ENCODE results near the gene NIT1.

The NIT1 gene

DNA sequence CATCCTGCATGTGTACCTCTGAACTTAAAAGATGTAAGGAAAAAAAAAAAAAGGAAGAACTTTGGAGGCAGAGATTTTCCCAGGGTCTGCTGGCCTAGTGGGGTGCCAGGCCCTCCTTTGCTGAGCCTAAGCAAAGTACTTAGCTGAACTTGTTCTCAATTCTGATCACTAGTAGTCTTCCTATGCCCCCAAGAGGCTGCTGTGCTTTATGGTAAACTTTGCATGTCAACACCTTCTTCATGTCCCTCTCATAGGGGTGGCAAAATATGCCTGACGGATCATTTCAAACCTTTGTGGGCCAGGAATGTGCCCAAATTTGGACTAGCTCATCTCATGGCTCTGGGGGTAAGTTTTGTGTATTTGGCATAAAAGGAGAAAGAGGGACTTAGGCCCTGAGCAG lies 40.0 kb downstream of the NIT1 start:
- DNase-seq (ENCODE audit: low spot score), result no peak

GRCh38 chr1:161158316-161159010 lies 40.6 kb downstream of the NIT1 start:
- DNase-seq (ENCODE audit: low spot score), result no peak

GRCh38 chr1:161159087-161159912 lies 41.4 kb downstream of the NIT1 start, which contains the start of gene USP21:
Gene USP21 (plus strand): TSS chr1:161159500. CDS start chr1:161160641, 1,141 bp downstream.
- peak; percentile 98 for DNase-seq (ENCODE audit: low spot score)

DNA sequence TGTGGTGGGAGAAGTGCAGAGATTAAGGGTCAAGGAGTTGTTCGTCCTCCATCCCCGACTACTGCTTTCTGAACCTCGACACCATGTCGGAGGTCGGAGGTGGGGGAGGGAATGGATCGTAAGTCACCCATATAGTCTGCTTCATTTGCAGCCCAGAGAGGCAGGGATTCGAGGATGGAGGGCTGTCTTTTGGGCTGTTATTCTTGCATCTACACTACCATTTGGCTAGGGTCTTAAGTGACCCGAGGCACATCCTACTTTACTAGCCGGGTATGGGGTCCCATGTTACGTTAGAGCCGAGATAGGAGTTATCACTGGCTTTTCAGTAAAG lies 42.0 kb downstream of the NIT1 start:
- no peak for DNase-seq (ENCODE audit: low spot score)

- no peak for DNase-seq (ENCODE audit: low spot score)
Observed at GRCh38 chr1:161160671-161161145, 42.8 kb downstream of the NIT1 start.

DNA sequence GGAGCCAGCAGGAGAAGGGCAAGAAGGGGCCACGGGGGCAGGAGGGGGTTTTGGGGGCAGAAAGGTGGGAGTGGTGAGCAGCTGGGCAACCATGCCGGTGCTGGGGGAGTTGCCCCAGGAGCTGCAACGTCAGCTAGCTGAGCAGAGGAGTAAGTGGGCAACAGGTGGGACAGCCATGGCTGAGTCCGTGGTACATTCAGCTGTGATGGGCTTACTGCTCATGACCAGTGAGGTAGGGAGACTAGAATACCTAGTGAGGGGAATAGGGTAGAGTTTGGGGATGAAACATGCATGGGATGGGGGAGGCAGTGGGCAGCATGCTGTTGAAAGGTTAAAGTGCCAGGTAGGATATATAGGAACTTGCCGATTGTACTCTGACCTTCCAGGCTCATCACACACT lies 43.7 kb downstream of the NIT1 start:
- no peak for DNase-seq (ENCODE audit: low spot score)

GRCh38 chr1:161162052-161162451 lies 44.1 kb downstream of the NIT1 start:
- DNase-seq (ENCODE audit: low spot score), result no peak

DNA sequence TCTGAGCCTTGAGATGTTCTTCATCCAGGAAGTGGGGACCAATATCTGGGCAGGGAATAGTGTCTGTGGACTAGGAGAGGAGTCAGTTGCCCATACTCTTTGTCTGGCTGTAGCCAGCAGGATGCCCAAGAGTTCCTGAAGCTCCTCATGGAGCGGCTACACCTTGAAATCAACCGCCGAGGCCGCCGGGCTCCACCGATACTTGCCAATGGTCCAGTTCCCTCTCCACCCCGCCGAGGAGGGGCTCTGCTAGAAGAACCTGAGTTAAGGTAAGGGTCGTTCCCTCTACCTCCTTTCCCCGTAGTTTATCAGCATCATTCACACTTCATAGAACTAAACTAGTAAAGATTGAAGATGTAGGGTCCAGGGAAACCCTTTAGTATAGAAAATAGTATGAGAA lies 44.9 kb downstream of the NIT1 start:
- DNase-seq (ENCODE audit: low spot score), result no peak

GRCh38 chr1:161163793-161164192 lies 45.9 kb downstream of the NIT1 start:
- DNase-seq (ENCODE audit: low spot score), result no peak

DNA sequence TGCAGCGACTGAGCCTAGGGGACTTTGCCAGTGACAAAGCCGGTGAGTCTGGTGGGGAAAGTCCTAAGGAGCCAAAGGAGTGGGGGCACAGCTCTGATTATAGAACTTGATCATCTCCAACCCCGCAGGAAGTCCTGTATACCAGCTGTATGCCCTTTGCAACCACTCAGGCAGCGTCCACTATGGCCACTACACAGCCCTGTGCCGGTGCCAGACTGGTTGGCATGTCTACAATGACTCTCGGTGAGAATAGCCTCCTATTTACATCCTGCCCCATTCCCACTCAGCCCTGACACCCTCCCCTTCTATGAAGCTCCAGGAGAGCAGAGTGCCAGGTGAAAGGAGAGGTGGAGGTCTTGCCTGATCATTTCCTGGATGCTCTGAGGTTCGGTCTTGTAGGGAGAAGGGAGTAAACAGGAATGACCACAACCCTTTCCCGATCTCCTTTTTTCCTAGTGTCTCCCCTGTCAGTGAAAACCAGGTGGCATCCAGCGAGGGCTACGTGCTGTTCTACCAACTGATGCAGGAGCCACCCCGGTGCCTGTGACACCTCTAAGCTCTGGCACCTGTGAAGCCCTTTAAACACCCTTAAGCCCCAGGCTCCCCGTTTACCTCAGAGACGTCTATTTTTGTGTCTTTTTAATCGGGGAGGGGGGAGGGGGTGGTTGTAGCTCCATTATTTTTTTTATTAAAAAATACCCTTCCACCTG lies 47.2 kb downstream of the NIT1 start:
- no peak for DNase-seq (ENCODE audit: low spot score)

GRCh38 chr1:161165742-161166668 lies 48.1 kb downstream of the NIT1 start, which contains the start of gene PPOX:
Gene PPOX (plus strand): TSS chr1:161166426. CDS start chr1:161166848, 422 bp downstream.
- DNase-seq (ENCODE audit: low spot score), result peak; percentile 97

GRCh38 chr1:161166669-161167548 lies 49.0 kb downstream of the NIT1 start:
- no peak for DNase-seq (ENCODE audit: low spot score)

DNA sequence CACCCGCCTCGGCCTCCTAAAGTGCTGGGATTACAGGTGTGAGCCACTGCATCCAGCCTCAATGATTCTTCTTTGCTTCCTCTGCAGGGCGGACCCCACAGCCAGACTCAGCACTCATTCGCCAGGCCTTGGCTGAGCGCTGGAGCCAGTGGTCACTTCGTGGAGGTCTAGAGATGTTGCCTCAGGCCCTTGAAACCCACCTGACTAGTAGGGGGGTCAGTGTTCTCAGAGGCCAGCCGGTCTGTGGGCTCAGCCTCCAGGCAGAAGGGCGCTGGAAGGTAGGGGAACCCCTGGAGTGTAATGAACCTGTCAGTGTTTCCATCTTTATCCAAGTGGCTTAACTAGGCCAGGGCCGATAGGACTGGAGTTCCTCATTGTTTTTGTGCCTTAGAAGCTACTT lies 51.0 kb downstream of the NIT1 start:
- no peak for DNase-seq (ENCODE audit: low spot score)

Data from hepatic stellate cell (primary cell).